GM12864 (cell line): ENCODE data around the gene GPC5.

Experiments used
- DNase-seq: peaks from one replicate; pipeline ENCODE4 v3.0.0-alpha.2; 2011; ENCODE audit warnings: low read depth
- H3K4me3 ChIP-seq: 2 replicates; pipeline ENCODE4 v1.5.1; 2011; ENCODE audit warnings: mild to moderate bottlenecking, low read depth, low read length, control low read depth
- CTCF ChIP-seq: IDR thresholded peaks from 2 replicates; pipeline ENCODE4 v1.5.1; 2011; ENCODE audit warnings: low read depth, mild to moderate bottlenecking, moderate library complexity, low read length, control low read depth, inconsistent platforms; ENCODE audit errors: missing control alignments

The GPC5 gene

GRCh38 chr13:91601273-91601672 is 202.9 kb downstream of the GPC5 start:
- DNase-seq: no peak

GRCh38 chr13:91601807-91602206 is 203.4 kb downstream of the GPC5 start:
- no peak overlapping the region for H3K4me3 ChIP-seq
- DNase-seq: no peak
- TF ChIP-seq CTCF: no peak

More at GRCh38 chr13:91601273-91601672, 202.9 kb downstream of the GPC5 start:
- no peak for TF ChIP-seq CTCF
- H3K4me3 ChIP-seq: no peak overlapping the region

- no peak for DNase-seq
- H3K4me3 ChIP-seq: no peak overlapping the region
- no peak for TF ChIP-seq CTCF
Observed at GRCh38 chr13:91609353-91609752, 210.9 kb downstream of the GPC5 start.

GRCh38 chr13:91618315-91618714 is 219.9 kb downstream of the GPC5 start:
- DNase-seq: no peak
- H3K4me3 ChIP-seq: no peak overlapping the region
- no peak for TF ChIP-seq CTCF

GRCh38 chr13:91620670-91621141 is 222.3 kb downstream of the GPC5 start:
- H3K4me3 ChIP-seq: no peak overlapping the region
- TF ChIP-seq CTCF: no peak
- no peak for DNase-seq

GRCh38 chr13:91621161-91621560 is 222.7 kb downstream of the GPC5 start:
- TF ChIP-seq CTCF: no peak
- H3K4me3 ChIP-seq: no peak overlapping the region
- no peak for DNase-seq

GRCh38 chr13:91621963-91622362 is 223.5 kb downstream of the GPC5 start:
- no peak for TF ChIP-seq CTCF
- H3K4me3 ChIP-seq: no peak overlapping the region
- no peak for DNase-seq
